ENCODE results near the gene ENPP3.

The ENPP3 gene

GRCh38 chr6:131636880-131637792, at the start of gene ENPP3:
Gene ENPP3 (plus strand): TSS chr6:131637302. CDS start chr6:131637385, 83 bp downstream.
- no peak for DNase-seq

GRCh38 chr6:131587909-131588308, 49.2 kb upstream of the ENPP3 start:
- no peak for DNase-seq

GRCh38 chr6:131588643-131589042, 48.5 kb upstream of the ENPP3 start:
- no peak for DNase-seq

- no peak for DNase-seq
Measured at GRCh38 chr6:131592935-131593334, 44.2 kb upstream of the ENPP3 start.

- DNase-seq = no peak
Measured at GRCh38 chr6:131594074-131594473, 43.0 kb upstream of the ENPP3 start.

- DNase-seq = no peak
Measured at GRCh38 chr6:131597446-131597845, 39.7 kb upstream of the ENPP3 start.

- no peak for DNase-seq
Measured at GRCh38 chr6:131600716-131601115, 36.4 kb upstream of the ENPP3 start.

GRCh38 chr6:131602781-131603312, 34.3 kb upstream of the ENPP3 start:
- DNase-seq = no peak

- no peak for DNase-seq
Measured at GRCh38 chr6:131613296-131613925, 23.7 kb upstream of the ENPP3 start.

- no peak for DNase-seq
Measured at GRCh38 chr6:131615275-131615674, 21.8 kb upstream of the ENPP3 start.

- DNase-seq = peak; percentile 93 to 95
Measured at GRCh38 chr6:131627724-131628682, 9.1 kb upstream of the ENPP3 start, which contains the start of gene MED23. Gene MED23 (minus strand): TSS chr6:131628242. CDS start chr6:131628049, 193 bp downstream.

- no peak for DNase-seq
Measured at GRCh38 chr6:131628726-131629125, 8.4 kb upstream of the ENPP3 start.

- no peak for DNase-seq
Measured at GRCh38 chr6:131629651-131630050, 7.5 kb upstream of the ENPP3 start.

GRCh38 chr6:131631625-131632289, 5.3 kb upstream of the ENPP3 start:
- DNase-seq = no peak

GRCh38 chr6:131635384-131636340, 1.4 kb upstream of the ENPP3 start:
- DNase-seq = no peak

- no peak for DNase-seq
Measured at GRCh38 chr6:131638013-131638412, 911 bp downstream of the ENPP3 start.

GRCh38 chr6:131640100-131640499, 3.0 kb downstream of the ENPP3 start:
- DNase-seq = no peak

GRCh38 chr6:131640576-131640975, 3.5 kb downstream of the ENPP3 start:
- DNase-seq = no peak

GRCh38 chr6:131641554-131641953, 4.5 kb downstream of the ENPP3 start:
- DNase-seq = no peak

- no peak for DNase-seq
Measured at GRCh38 chr6:131642565-131642964, 5.5 kb downstream of the ENPP3 start.
